Glutamatergic neuron (in vitro differentiated cells): ENCODE results near the gene SHTN1. TPM values are rescaled to one million over a fixed set of nuclear protein-coding genes. Genes with fewer than 3 reads are reported as not detected.

Source experiments
- DNase-seq: peaks from one replicate; pipeline ENCODE4 v3.0.0; 2022
- H3K27ac Mint-ChIP-seq: one replicate; pipeline ENCODE4 v1.8.0; 2020; ENCODE audit warnings: mild to moderate bottlenecking, mixed read lengths, inconsistent platforms; ENCODE audit not compliant: unreplicated experiment
- H3K27me3 Mint-ChIP-seq: one replicate; pipeline ENCODE4 v1.8.0; 2020; ENCODE audit warnings: mild to moderate bottlenecking, moderate library complexity, mixed read lengths, inconsistent platforms; ENCODE audit not compliant: unreplicated experiment
- H3K36me3 Mint-ChIP-seq: one replicate; pipeline ENCODE4 v1.8.0; 2020; ENCODE audit warnings: mild to moderate bottlenecking, mixed read lengths, inconsistent platforms; ENCODE audit not compliant: unreplicated experiment
- H3K4me1 Mint-ChIP-seq: one replicate; pipeline ENCODE4 v1.8.0; 2020; ENCODE audit warnings: mild to moderate bottlenecking, low read depth, mixed read lengths, inconsistent platforms; ENCODE audit not compliant: unreplicated experiment
- H3K4me3 Mint-ChIP-seq: one replicate; pipeline ENCODE4 v1.8.0; 2020; ENCODE audit warnings: mild to moderate bottlenecking, mixed read lengths, inconsistent platforms; ENCODE audit not compliant: unreplicated experiment
- H3K9me3 Mint-ChIP-seq: one replicate; pipeline ENCODE4 v1.8.0; 2020; ENCODE audit warnings: mild to moderate bottlenecking, moderate library complexity, mixed read lengths, inconsistent platforms; ENCODE audit not compliant: unreplicated experiment
- CTCF ChIP-seq: fragments of 200-600 bp; sonication (generic); IDR thresholded peaks from one replicate; pipeline ENCODE4 v1.5.0; 2021; ENCODE audit not compliant: partially characterized antibody, unreplicated experiment
- long read RNA-seq: library from polyadenylated mRNA; unstranded; transcript quantifications from one replicate; pipeline ENCODE4 v2.0.0, GENCODE V29; 2020; ENCODE audit not compliant: unreplicated experiment
- total RNA-seq: library from RNA; stranded (reverse); fragmentation: NEBNext Ultra II Directional; extraction: Animal tissue kit (Norgen Biotek cat#: 25700); gene quantifications from one replicate; pipeline ENCODE4 v1.2.1, GENCODE V29; 2021; ENCODE audit not compliant: unreplicated experiment

SHTN1 gene
- 54.8 TPM for total RNA-seq
- long read RNA-seq, full-length matches to known transcripts, result 2 of 5 reads
- long read RNA-seq, partial matches to known transcripts, result 3 of 5 reads
- long read RNA-seq, other reads (novel, unspliced or antisense), result 0 of 5 reads

GRCh38 chr10:117005026-117005526, at the start of gene SHTN1:
Gene SHTN1, minus strand, starts transcription at chr10:117005187. Its CDS starts 108 bp downstream, at chr10:117005079.
- H3K27me3 Mint-ChIP-seq, result peaks cover 2% of the 10 kb centered on the region
- DNase-seq, result peak; percentile 59

GRCh38 chr10:117053482-117053881, 48.5 kb upstream of the SHTN1 start:
- peaks cover 14% of the 10 kb centered on the region for H3K4me1 Mint-ChIP-seq
- TF ChIP-seq CTCF, result no peak
- no peak for DNase-seq
- H3K4me3 Mint-ChIP-seq, result no peak overlapping the region
- H3K27me3 Mint-ChIP-seq, result peaks cover 4% of the 10 kb centered on the region
- H3K9me3 Mint-ChIP-seq, result peaks cover 6% of the 10 kb centered on the region
- peaks cover 27% of the 10 kb centered on the region for H3K36me3 Mint-ChIP-seq
- no peak overlapping the region for H3K27ac Mint-ChIP-seq

More at GRCh38 chr10:117005026-117005526, at the start of gene SHTN1:
- Mint-ChIP-seq H3K9me3 (no peaks in the 10 kb centered on the region), H3K27ac (peak within 1 kb of the TSS; percentile 72), H3K36me3 (no peaks in the 10 kb centered on the region), H3K4me3 (peak within 1 kb of the TSS; percentile 90), H3K4me1 (peaks cover 6% of the 10 kb centered on the region)
- no peak for TF ChIP-seq CTCF

- Mint-ChIP-seq H3K4me1 (no peaks in the 10 kb centered on the region), H3K27ac (no peak overlapping the region), H3K36me3 (peaks cover 27% of the 10 kb centered on the region), H3K4me3 (no peak overlapping the region), H3K27me3 (no peaks in the 10 kb centered on the region), H3K9me3 (peaks cover 4% of the 10 kb centered on the region)
- DNase-seq, result no peak
- TF ChIP-seq CTCF, result no peak
These were observed 43.0 kb upstream of the SHTN1 start for GRCh38 chr10:117047947-117048346.

- Mint-ChIP-seq H3K4me1 (no peaks in the 10 kb centered on the region), H3K4me3 (no peak overlapping the region), H3K27me3 (no peaks in the 10 kb centered on the region), H3K27ac (no peak overlapping the region), H3K36me3 (no peaks in the 10 kb centered on the region), H3K9me3 (no peaks in the 10 kb centered on the region)
- no peak for TF ChIP-seq CTCF
- DNase-seq, result no peak
These were observed 11.3 kb upstream of the SHTN1 start for GRCh38 chr10:117016266-117016665.

- Mint-ChIP-seq H3K36me3 (no peaks in the 10 kb centered on the region), H3K4me3 (no peak overlapping the region), H3K27me3 (no peaks in the 10 kb centered on the region), H3K4me1 (no peaks in the 10 kb centered on the region), H3K27ac (no peak overlapping the region), H3K9me3 (no peaks in the 10 kb centered on the region)
- DNase-seq, result no peak
- no peak for TF ChIP-seq CTCF
These were observed 9.8 kb upstream of the SHTN1 start for GRCh38 chr10:117014835-117015234.
